ENCODE data around the gene PHC3. TPM values are rescaled to one million over a fixed set of nuclear protein-coding genes. Genes with fewer than 3 reads are reported as not detected.
"Not testable (repeated sequence)": the region's sequence is repeated elsewhere in the genome, so short reads cannot be mapped to it uniquely, and the experiment has no call there.

Gene PHC3
- total RNA-seq, 2 donors from 2014 or later: 34.5 to 100 TPM

GRCh38 chr3:170204023-170204472 is 22.5 kb upstream of the PHC3 start:
- Histone ChIP-seq H3K27me3 (replicated peaks; ENCODE audit: insufficient read depth) (no peaks in the 10 kb centered on the region), H3K27ac (no peak overlapping the region), H3K9me3 (no peaks in the 10 kb centered on the region), H3K4me3 (no peak overlapping the region), H3K36me3 (no peaks in the 10 kb centered on the region), H3K4me1 (replicated peaks) (no peaks in the 10 kb centered on the region)
- DNase-seq (ENCODE audit: low spot score): no peak
- WGBS: 70% methylated on average over 3 of the region's 3 CpGs
- TF ChIP-seq POLR2A (IDR thresholded peaks at IDR 0.05) (no peak), POLR2AphosphoS5 (IDR thresholded peaks at IDR 0.05) (no peak)
- TF ChIP-seq, protein P1, sequence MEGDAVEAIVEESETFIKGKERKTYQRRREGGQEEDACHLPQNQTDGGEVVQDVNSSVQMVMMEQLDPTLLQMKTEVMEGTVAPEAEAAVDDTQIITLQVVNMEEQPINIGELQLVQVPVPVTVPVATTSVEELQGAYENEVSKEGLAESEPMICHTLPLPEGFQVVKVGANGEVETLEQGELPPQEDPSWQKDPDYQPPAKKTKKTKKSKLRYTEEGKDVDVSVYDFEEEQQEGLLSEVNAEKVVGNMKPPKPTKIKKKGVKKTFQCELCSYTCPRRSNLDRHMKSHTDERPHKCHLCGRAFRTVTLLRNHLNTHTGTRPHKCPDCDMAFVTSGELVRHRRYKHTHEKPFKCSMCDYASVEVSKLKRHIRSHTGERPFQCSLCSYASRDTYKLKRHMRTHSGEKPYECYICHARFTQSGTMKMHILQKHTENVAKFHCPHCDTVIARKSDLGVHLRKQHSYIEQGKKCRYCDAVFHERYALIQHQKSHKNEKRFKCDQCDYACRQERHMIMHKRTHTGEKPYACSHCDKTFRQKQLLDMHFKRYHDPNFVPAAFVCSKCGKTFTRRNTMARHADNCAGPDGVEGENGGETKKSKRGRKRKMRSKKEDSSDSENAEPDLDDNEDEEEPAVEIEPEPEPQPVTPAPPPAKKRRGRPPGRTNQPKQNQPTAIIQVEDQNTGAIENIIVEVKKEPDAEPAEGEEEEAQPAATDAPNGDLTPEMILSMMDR (IDR thresholded peaks at IDR 0.05): no peak
- intact Hi-C loops (cut with DNase I): no loop called here

GRCh38 chr3:170203457-170203856 is 21.9 kb upstream of the PHC3 start:
- TF ChIP-seq, protein P1 (IDR thresholded peaks at IDR 0.05): no peak
- TF ChIP-seq POLR2AphosphoS5 (IDR thresholded peaks at IDR 0.05): no peak
- no peak for TF ChIP-seq POLR2A (IDR thresholded peaks at IDR 0.05)
- intact Hi-C loops (cut with DNase I): no loop called here
- Histone ChIP-seq H3K4me3 (no peak overlapping the region), H3K4me1 (replicated peaks) (no peaks in the 10 kb centered on the region), H3K9me3 (no peaks in the 10 kb centered on the region), H3K36me3 (no peaks in the 10 kb centered on the region), H3K27me3 (replicated peaks; ENCODE audit: insufficient read depth) (no peaks in the 10 kb centered on the region), H3K27ac (no peak overlapping the region)
- DNase-seq (ENCODE audit: low spot score): no peak
- 78% methylated on average over 4 of the region's 4 CpGs for WGBS

GRCh38 chr3:170201527-170201926 is 20.0 kb upstream of the PHC3 start:
- H3K4me1 ChIP-seq (replicated peaks): no peaks in the 10 kb centered on the region
- H3K9me3 ChIP-seq: no peaks in the 10 kb centered on the region
- H3K27ac ChIP-seq: no peak overlapping the region
- TF ChIP-seq POLR2AphosphoS5 (IDR thresholded peaks at IDR 0.05) (no peak), POLR2A (IDR thresholded peaks at IDR 0.05) (no peak)
- TF ChIP-seq, protein P1 (IDR thresholded peaks at IDR 0.05): no peak
- no peak overlapping the region for H3K4me3 ChIP-seq
- WGBS: 91% methylated on average over 5 of the region's 5 CpGs
- intact Hi-C loops (cut with DNase I): no loop called here
- no peaks in the 10 kb centered on the region for H3K27me3 ChIP-seq (replicated peaks; ENCODE audit: insufficient read depth)
- no peaks in the 10 kb centered on the region for H3K36me3 ChIP-seq
- no peak for DNase-seq (ENCODE audit: low spot score)

DNA sequence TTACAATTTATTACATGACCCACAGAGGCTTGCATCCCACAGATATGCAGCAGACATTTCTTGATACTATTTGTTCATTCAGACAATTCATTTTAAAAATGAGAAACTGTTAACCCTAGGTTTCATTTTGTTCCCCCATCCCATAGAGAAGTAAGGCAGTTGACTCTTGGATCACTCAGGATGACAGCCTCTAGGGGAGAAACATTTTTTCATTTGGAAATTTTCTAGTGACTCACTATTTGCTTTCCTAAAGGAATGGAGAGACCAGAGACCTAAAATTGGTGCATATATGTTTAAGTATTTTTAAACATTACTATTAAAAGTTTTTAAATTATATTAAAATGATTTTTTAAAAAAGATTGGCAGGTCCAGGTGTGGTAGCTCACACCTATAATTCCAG is 19.5 kb upstream of the PHC3 start:
- no peaks in the 10 kb centered on the region for H3K36me3 ChIP-seq
- no peak for TF ChIP-seq POLR2A (IDR thresholded peaks at IDR 0.05)
- TF ChIP-seq POLR2AphosphoS5 (IDR thresholded peaks at IDR 0.05): no peak
- TF ChIP-seq, protein P1 (IDR thresholded peaks at IDR 0.05): no peak
- no peak overlapping the region for H3K27ac ChIP-seq
- no peaks in the 10 kb centered on the region for H3K27me3 ChIP-seq (replicated peaks; ENCODE audit: insufficient read depth)
- intact Hi-C loops (cut with DNase I): no loop called here
- no peak overlapping the region for H3K4me3 ChIP-seq
- no peaks in the 10 kb centered on the region for H3K9me3 ChIP-seq
- H3K4me1 ChIP-seq (replicated peaks): no peaks in the 10 kb centered on the region
- DNase-seq (ENCODE audit: low spot score): no peak

- intact Hi-C loops (cut with DNase I): no loop called here
- H3K9me3 ChIP-seq: no peaks in the 10 kb centered on the region
- H3K27ac ChIP-seq: no peak overlapping the region
- no peaks in the 10 kb centered on the region for H3K4me1 ChIP-seq (replicated peaks)
- no peaks in the 10 kb centered on the region for H3K36me3 ChIP-seq
- H3K27me3 ChIP-seq (replicated peaks; ENCODE audit: insufficient read depth): no peaks in the 10 kb centered on the region
- DNase-seq (ENCODE audit: low spot score): no peak
- no peak overlapping the region for H3K4me3 ChIP-seq
- TF ChIP-seq, protein P1 (IDR thresholded peaks at IDR 0.05): no peak
- TF ChIP-seq POLR2AphosphoS5 (IDR thresholded peaks at IDR 0.05) (no peak), POLR2A (IDR thresholded peaks at IDR 0.05) (no peak)
- 93% methylated on average over 3 of the region's 3 CpGs for WGBS
Observed at GRCh38 chr3:170196833-170197232, 15.3 kb upstream of the PHC3 start.

- H3K9me3 ChIP-seq; H3K27ac ChIP-seq; H3K27me3 ChIP-seq (replicated peaks; ENCODE audit: insufficient read depth); intact Hi-C loops (cut with DNase I); H3K4me1 ChIP-seq (replicated peaks); H3K36me3 ChIP-seq; H3K4me3 ChIP-seq; DNase-seq (ENCODE audit: low spot score): not testable (repeated sequence)
- WGBS: 73% methylated on average over 3 of the region's 3 CpGs
Observed at GRCh38 chr3:170195759-170196158, 14.2 kb upstream of the PHC3 start.
